Right ventricle myocardium superior (tissue), 1 donor: ENCODE measurements around the gene MLXIPL. TPM values are rescaled to one million over a fixed set of nuclear protein-coding genes. Genes with fewer than 3 reads are reported as not detected.
"Not testable (repeated sequence)": the region's sequence is repeated elsewhere in the genome, so short reads cannot be mapped to it uniquely, and the experiment has no call there.

Experiments used
- ATAC-seq: fragments of 200-7000 bp; cut with Tn5 transposase; one replicate; pipeline ENCODE4 v1.9.1; 2020; ENCODE audit warnings: mild to moderate bottlenecking; ENCODE audit not compliant: poor library complexity
- DNase-seq: peaks from one replicate; pipeline ENCODE4 v3.0.0-alpha.2; 2020
- intact Hi-C: fragments of 100-400 bp; cut with DNase I; formaldehyde crosslinking; loops from one replicate; pipeline ENCODE4 v1.11.2; 2022
- long read RNA-seq: library from polyadenylated mRNA; unstranded; transcript quantifications from one replicate; pipeline ENCODE4 v2.0.0, GENCODE V29; 2021
- total RNA-seq: library from RNA; stranded (reverse); fragmentation: NEBNext Ultra II Directional; extraction: Animal tissue kit (Norgen Biotek cat#: 25700); gene quantifications from one replicate; pipeline ENCODE4 v1.2.1, GENCODE V29; 2021
- donor health status: DM: no; HTN: yes; CAD: no; lungs with severe emphysema.

The MLXIPL gene
- 6.9 TPM for total RNA-seq
- long read RNA-seq, partial matches to known transcripts: 3 of 4 reads
- long read RNA-seq, other reads (novel, unspliced or antisense): 1 of 4 reads

GRCh38 chr7:73623798-73624668 lies at the start of gene MLXIPL:
MLXIPL (minus strand) TSS chr7:73624522; CDS start chr7:73624492, 30 bp downstream.
- intact Hi-C loops: no loop called here
- ATAC-seq: peak; percentile 95
- peak; percentile 90 for DNase-seq

GRCh38 chr7:73671857-73672445 lies 47.6 kb upstream of the MLXIPL start:
- intact Hi-C loops: no loop called here
- DNase-seq: no peak
- ATAC-seq: no peak

- intact Hi-C loops: no loop called here
- DNase-seq (no peak), ATAC-seq (no peak)
These were observed 47.0 kb upstream of the MLXIPL start for GRCh38 chr7:73671322-73671661.

- DNase-seq (no peak), ATAC-seq (no peak)
- intact Hi-C loops: loop anchor here (5.0 kb wide), 1 partner anchor 57 kb away; no protein-coding TSS in a partner anchor
These were observed 45.6 kb upstream of the MLXIPL start for GRCh38 chr7:73669858-73670385.

- no peak for ATAC-seq
- intact Hi-C loops: loop anchor here (5.0 kb wide), 1 partner anchor 58 kb away; no protein-coding TSS in a partner anchor
- DNase-seq: no peak
These were observed 45.0 kb upstream of the MLXIPL start for GRCh38 chr7:73669288-73669701.

- DNase-seq (no peak), ATAC-seq (no peak)
- intact Hi-C loops: loop anchor here (5.0 kb wide), 1 partner anchor 58 kb away; no protein-coding TSS in a partner anchor
These were observed 44.5 kb upstream of the MLXIPL start for GRCh38 chr7:73668886-73669230.

GRCh38 chr7:73668103-73668885 lies 44.0 kb upstream of the MLXIPL start:
- ATAC-seq (no peak), DNase-seq (no peak)

GRCh38 chr7:73667344-73668102 lies 43.2 kb upstream of the MLXIPL start, which contains the start of gene VPS37D:
VPS37D (plus strand) TSS chr7:73667831; CDS start chr7:73667959, 128 bp downstream.
- peak; percentile 96 for DNase-seq
- intact Hi-C loops: loop anchor here (5.0 kb wide), 1 partner anchor 60 kb away; no protein-coding TSS in a partner anchor
- peak; percentile 98 for ATAC-seq

More at GRCh38 chr7:73668103-73668885, 44.0 kb upstream of the MLXIPL start:
- intact Hi-C loops: loop anchor here (5.0 kb wide), 1 partner anchor 59 kb away; no protein-coding TSS in a partner anchor

- DNase-seq (no peak), ATAC-seq (no peak)
- intact Hi-C loops: no loop called here
These were observed 38.7 kb upstream of the MLXIPL start for GRCh38 chr7:73663033-73663432.

GRCh38 chr7:73660594-73660993 lies 36.3 kb upstream of the MLXIPL start:
- ATAC-seq, DNase-seq, intact Hi-C loops: not testable (repeated sequence)

- intact Hi-C loops: no loop called here
These were observed 35.7 kb upstream of the MLXIPL start for GRCh38 chr7:73659983-73660382.

GRCh38 chr7:73655309-73655708 lies 31.0 kb upstream of the MLXIPL start:
- intact Hi-C loops, DNase-seq, ATAC-seq: not testable (repeated sequence)

More at GRCh38 chr7:73659983-73660382, 35.7 kb upstream of the MLXIPL start:
- ATAC-seq (no peak), DNase-seq (no peak)

- intact Hi-C loops: no loop called here
- DNase-seq (no peak), ATAC-seq (no peak)
These were observed 28.2 kb upstream of the MLXIPL start for GRCh38 chr7:73652541-73652949.

- DNase-seq (no peak), ATAC-seq (no peak)
- intact Hi-C loops: no loop called here
These were observed 26.2 kb upstream of the MLXIPL start for GRCh38 chr7:73650524-73650923.

GRCh38 chr7:73649576-73649975 lies 25.3 kb upstream of the MLXIPL start:
- intact Hi-C loops: no loop called here
- DNase-seq: peak; percentile 10
- no peak for ATAC-seq

- intact Hi-C loops: no loop called here
- DNase-seq (no peak), ATAC-seq (no peak)
These were observed 24.4 kb upstream of the MLXIPL start for GRCh38 chr7:73648593-73649332.
